ENCODE measurements around the gene PARP9.

GRCh38 chr3:122516846-122517360 lies 47.2 kb downstream of the PARP9 start:
- TF ChIP-seq CTCF (IDR thresholded peaks at IDR 0.05; ENCODE audit: low read length): no peak
- TF ChIP-seq EZH2 (IDR thresholded peaks at IDR 0.05; ENCODE audit: borderline replicate concordance, low read length): no peak

Measured in OCI-LY1 (cell line).